Cortex of kidney (tissue), 1 donor: ENCODE results near the gene CD84.
"Not testable (repeated sequence)": the region's sequence is repeated elsewhere in the genome, so short reads cannot be mapped to it uniquely, and the experiment has no call there.

Source experiments
- DNase-seq: peaks from one replicate; lab custom pipeline; 2025; lab: John Stamatoyannopoulos, UW

CD84 gene

DNA sequence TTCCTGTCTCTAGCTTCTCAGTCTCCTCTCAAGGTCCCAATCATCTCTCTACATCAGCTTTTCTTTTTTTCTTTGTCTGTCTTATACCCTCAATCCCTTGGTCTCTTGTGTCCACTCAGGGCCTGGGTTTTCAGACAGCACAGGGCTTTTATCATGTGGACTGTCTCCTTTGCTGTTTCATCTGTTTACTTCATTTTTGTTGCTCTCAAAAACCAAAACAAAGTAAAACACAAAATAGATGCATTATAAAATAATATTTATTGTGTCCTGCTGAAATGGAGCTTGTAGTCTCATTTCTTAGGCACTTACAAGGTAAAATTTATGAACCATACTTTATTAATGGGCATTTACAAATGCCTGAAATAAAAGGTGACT, 38.5 kb downstream of the CD84 start:
- DNase-seq: no peak

DNA sequence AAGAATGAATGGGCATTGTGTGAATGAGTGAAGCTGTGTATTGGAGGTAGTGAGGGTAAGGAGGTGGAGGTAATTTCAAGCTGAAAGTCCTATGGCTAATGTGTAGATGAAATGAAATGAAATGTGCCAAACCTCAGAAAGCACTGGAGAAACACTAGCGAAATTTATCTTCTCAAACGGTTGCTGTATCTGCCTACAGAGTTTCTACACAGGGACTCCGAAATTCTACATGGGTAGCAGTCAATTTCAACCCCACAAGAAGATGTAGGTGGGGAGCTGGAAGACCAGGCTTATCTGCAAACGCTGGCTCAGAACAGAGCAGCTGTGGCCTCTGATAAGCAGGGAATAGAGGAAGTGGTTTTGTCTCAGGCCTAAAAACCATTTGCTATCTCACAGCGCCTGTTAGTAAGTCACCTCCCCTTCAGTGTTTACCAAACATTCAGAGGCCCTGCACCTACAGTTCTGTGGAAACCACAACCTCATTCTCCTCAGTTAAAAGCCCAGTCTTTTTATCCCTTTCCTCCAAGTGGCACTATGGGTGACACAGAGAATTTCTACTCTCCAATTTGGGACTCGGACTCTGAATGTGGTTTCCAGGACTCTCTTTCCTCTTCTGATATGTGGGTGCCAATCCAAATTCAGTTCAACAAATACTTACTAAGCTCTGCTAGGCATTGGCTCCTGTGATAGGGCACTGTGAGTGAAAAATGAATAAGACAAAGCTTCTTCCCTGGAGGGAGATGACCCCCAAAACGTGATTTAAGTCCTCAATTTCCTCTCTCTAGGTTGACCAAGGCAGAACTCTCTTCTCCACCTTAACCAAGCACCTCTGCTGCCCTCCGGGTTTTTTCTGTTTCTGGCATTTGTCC, 39.1 kb downstream of the CD84 start:
- DNase-seq: no peak

DNA sequence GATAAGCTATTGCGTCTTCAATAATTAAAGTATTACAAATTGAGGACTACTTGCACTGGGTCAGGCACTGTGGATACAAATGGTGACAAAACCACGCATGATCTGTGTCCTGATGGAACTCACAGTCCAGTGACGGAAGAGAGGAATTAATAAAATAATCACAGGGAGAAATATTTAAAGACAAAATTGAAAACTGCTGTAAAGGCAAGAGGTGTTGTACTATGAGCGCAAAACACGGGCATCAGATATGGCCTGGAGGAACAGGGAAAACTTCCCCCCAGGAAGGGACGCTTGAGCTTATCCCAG, 39.7 kb downstream of the CD84 start:
- DNase-seq: no peak

DNA sequence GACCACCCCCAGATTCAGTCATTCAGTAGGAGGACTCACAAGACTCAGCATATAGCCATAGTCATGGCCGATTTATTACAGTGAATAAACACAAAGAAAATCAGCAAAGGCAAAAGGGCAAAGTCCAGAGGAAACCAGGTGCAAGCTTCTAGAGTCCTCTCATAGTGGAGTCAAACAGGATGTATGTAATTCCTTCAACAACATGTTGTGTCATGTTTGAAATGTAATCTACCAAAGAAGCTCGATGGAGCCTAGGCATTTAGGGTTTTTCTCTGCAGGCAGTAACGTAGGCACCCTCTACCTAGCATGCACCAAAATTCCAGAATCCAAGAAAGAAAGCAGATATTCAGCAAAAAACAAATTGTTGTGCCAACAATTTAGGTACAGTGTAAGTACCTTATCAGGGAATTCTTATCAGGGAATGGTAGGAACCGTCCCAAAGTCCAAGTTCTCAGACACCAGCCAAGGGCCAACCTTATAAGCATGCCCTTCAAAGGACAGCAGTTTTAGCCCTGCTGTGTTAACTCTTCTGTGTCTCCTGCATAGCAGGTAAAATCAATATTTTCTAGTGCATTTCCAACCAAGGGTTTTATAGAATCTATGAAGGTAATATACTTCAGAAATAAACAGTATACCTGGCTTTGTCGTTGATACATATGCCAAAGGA, 40.2 kb downstream of the CD84 start:
- DNase-seq: no peak

DNA sequence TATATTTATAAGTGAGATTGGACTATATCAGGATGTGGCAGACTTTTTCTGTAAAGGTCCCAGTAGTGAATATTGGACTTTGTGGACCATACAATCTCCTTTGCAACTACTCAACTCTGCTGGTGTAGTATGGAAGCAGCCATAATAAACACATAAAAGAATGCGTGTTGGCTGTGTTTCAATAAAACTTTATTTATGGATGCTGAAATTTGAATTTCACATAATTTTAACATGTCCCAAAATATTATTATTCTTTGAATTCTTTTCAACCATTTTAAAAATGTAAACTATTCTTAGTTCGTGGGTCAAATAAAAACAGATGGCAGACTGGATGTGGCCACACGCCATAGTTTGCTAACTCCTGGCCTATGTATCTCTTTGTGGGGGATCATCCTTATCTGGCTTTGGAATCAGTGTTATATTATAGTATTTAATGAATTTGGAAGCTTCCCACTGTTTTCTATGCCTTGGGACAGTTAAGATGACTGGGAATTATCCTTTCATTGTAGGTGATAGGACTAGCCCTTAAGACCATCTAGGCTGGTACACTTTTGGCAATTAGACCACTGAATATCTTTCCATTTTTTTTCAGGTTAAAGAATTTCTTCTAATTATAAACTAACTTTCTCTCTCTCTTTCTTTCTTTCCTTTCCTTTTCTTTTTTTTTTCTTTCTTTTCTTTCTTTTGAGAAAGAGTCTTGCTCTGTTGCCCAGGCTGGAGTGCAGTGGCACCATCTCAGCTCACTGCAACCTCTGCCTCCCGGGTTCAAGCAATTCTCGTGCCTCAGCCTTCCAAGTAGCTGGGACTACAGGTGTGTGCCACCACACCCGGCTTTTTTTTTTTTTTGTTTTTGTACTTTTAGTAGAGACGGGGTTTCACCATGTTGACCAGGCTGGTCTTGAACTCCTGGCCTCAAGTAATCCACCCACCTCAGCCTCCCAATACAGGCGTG, 41.3 kb downstream of the CD84 start:
- no peak for DNase-seq

DNA sequence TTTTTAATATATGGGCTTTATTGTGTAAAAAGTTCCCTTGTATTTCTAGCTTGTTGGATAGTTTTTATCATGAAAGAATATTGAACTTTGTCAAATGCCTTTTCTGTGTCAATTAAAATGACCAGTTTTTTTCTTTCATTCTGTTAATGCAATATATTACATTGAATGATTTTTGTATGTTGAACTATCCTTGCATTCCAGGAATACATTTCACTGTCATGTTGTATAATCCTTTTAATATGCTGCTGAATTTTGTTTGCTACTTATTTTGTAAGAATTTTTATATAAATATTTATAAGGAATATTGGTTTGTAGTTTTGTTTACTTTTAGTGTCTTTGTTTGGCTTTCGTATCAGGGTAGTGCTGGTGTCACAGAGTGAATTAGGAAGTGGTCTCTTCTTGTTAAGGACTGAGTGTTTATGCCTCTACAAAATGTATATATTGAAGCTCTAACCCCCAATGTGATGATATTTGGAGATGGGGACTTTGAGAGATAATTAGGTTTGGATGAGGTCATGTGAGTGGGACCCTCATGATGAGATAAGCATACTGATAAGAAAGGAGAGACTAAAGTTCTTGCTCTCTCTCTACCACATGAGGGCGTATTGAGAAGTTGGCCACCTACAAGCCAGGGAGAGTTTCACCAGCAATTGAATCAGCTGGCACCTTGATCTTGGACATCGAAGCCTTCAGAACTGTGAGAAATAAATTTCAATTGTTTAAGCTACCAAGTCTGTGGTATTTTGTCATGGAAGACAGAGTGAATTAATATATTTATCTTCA, 44.3 kb downstream of the CD84 start:
- DNase-seq: no peak

DNA sequence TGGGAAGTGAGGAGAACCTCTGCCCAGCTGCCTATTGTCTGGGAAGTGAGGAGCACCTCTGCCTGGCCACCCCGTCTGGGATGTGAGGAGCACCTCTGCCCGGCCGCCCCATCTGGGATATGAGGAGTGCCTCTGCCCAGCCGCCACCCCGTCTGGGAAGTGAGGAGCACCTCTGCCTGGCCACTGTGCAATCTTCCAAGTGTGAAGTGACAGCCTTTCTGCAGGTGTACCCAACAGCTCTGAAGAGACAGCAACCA, 46.8 kb downstream of the CD84 start:
- not testable (repeated sequence) for DNase-seq

GRCh38 chr1:160531809-160532556, 47.3 kb downstream of the CD84 start:
- not testable (repeated sequence) for DNase-seq

- not testable (repeated sequence) for DNase-seq
Observed at GRCh38 chr1:160529401-160529952, 49.8 kb downstream of the CD84 start.

GRCh38 chr1:160523789-160524188, 55.5 kb downstream of the CD84 start:
- DNase-seq: not testable (repeated sequence)

DNA sequence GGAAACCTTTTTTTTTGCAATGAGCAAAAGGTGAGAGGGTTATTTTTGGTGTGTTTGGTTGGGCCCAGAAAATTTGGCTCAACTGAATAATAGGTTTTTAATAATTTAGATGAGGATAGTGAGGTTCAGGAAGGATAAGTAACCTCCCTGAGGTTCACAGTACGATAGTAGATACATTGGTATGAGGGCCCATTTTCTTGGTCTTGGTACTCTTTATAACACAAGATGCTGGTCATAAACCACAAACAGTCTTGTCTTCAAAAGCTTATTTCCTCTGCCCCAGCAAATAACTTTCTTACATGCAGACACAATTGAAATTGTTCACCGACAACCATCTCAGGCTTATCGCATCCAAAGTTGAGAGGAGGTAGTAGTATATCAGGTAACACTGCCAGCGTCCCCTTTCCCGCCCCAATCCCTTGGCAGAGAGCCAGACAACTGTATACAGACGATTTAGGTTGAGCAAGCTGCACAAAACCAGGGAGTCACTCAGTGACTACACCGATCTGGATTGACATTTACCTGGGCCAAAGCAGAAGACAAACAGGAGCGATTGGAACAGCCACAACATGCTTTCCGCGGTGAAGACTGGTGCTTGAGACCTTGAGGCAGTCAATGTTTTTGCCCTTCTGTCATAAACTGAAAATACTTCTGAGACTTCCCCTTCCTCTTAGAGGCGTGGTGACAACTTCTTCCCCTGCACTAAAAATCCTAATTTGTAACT, 56.5 kb downstream of the CD84 start, which contains the start of gene SLAMF6:
Gene SLAMF6, minus strand, starts transcription at position 634 of the 724 bp plus-strand sequence. Its CDS starts 63 bp downstream, at position 571.
- DNase-seq: no peak

GRCh38 chr1:160522136-160522535, 57.2 kb downstream of the CD84 start:
- no peak for DNase-seq

- DNase-seq: no peak
Observed at GRCh38 chr1:160521554-160521953, 57.7 kb downstream of the CD84 start.

DNA sequence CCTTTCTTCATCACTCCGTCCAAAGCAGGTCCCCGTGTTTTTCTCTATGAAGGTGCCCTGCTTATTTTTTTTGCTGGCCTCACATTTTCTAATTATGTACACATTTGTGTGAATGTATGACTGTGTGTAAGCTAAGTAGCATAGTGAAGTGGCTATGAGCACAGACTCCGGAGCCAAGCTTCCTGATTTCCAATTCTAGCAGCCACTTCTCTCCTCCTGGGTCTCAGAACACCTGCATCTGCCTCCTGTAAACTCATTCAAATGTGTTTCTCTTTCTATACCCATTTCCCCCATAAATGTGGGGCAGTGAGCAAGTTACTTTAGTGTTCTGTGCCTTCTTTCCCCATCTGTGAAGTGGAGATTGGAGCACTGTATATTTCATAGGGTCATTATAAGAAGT, 58.3 kb downstream of the CD84 start:
- DNase-seq: no peak

- no peak for DNase-seq
Observed at GRCh38 chr1:160520582-160520981, 58.7 kb downstream of the CD84 start.

GRCh38 chr1:160519642-160520435, 59.5 kb downstream of the CD84 start:
- DNase-seq: no peak

- not testable (repeated sequence) for DNase-seq
Observed at GRCh38 chr1:160517519-160517918, 61.8 kb downstream of the CD84 start.

DNA sequence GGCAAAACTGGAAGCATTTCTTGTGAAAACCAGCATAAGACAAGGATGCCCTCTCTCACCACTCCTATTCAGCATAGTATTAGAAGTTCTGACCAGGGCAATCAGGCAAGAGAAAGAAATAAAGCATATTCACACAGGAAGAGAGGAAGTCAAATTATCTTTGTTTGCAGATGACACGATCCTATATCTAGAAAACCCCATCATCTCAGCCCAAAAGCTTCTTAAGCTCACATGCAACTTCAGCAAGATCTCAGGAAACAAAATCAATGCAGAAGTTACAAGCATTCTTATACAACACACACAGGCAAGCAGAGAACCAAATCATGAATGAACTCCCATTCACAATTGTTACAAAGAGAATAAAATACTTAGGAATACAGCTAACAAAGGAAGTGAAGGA, 63.4 kb downstream of the CD84 start:
- not testable (repeated sequence) for DNase-seq

DNA sequence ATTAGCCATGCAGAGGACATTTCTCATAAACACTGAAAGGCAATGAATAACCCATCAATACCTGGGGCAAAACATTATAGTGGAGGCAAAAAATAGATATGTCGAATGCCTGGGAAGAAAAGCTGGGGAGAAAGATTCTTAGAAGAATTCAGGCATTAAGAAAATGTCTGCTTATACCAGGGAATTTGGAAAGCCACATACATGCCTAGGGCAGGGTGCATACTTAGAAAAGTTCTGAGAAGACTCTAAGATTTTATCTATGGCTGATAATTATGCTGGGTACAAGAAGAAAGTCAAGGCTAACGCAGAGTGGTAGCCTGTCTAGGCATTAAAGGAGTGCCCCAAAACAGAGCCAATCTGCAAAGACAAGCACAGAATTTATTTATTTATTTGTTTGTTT, 74.6 kb downstream of the CD84 start:
- no peak for DNase-seq
